ENCODE results near the gene NFKBIZ. TPM values are rescaled to one million over a fixed set of nuclear protein-coding genes. Genes with fewer than 3 reads are reported as not detected.

NFKBIZ gene
- total and polyA plus RNA-seq, 4 donors: 4.8 to 78.8 (median 23.7) TPM

GRCh38 chr3:101809178-101810021 lies 39.9 kb upstream of the NFKBIZ start:
- Histone ChIP-seq H3K4me3 (ENCODE audit: low read depth in 1 of 3, low read length in 3 of 3) (no peak overlapping the region), H3K36me3 (ENCODE audit: control insufficient read depth in 4 of 4, insufficient read depth in 3 of 4, low read depth in 1 of 4, low read length in 3 of 4) (no peaks in the 10 kb centered on the region), H3K27ac (ENCODE audit: low read depth in 1 of 2, low read length in 2 of 2) (no peak overlapping the region), H3K9me3 (ENCODE audit: control insufficient read depth in 4 of 4, low read length in 3 of 4) (no peaks in the 10 kb centered on the region), H3K9ac (ENCODE audit: low read depth in 1 of 2, low read length in 2 of 2) (no peak overlapping the region), H3K27me3 (ENCODE audit: control insufficient read depth in 4 of 4, insufficient read depth in 4 of 4, low read length in 3 of 4) (no peaks in the 10 kb centered on the region), H3K4me1 (ENCODE audit: control insufficient read depth in 4 of 4, insufficient read depth in 4 of 4, low read length in 3 of 4) (peaks cover 0 to 14% (median 10%) of the 10 kb centered on the region in 4 donors)
- no peak for DNase-seq (ENCODE audit: low spot score)
- TF ChIP-seq GABPA (IDR thresholded peaks at IDR 0.05 in 1 of 2, conservative IDR thresholded peaks at IDR 0.05 in 1 of 2): no peak
- no peak for TF ChIP-seq REST (IDR thresholded peaks at IDR 0.05)
- peak; percentile 79 for TF ChIP-seq CTCF (IDR thresholded peaks at IDR 0.05; ENCODE audit: low read depth, low read length, missing input control)
- peak in 1 of 2 donors; percentile 8 for TF ChIP-seq RXRA (IDR thresholded peaks at IDR 0.05)
- TF ChIP-seq HNF4A (conservative IDR thresholded peaks at IDR 0.05): peak; percentile 26 to 35
- no peak for TF ChIP-seq EGR1 (IDR thresholded peaks at IDR 0.05; ENCODE audit: low read depth in 2 of 2)
- TF ChIP-seq RAD21 (IDR thresholded peaks at IDR 0.05): peak; percentile 90 to 92

- H3K4me3 ChIP-seq (ENCODE audit: low read depth in 1 of 3, low read length in 3 of 3): no peak overlapping the region
- peaks cover 0 to 19% (median 14%) of the 10 kb centered on the region in 4 donors for H3K4me1 ChIP-seq (ENCODE audit: control insufficient read depth in 4 of 4, insufficient read depth in 4 of 4, low read length in 3 of 4)
- no peak for DNase-seq (ENCODE audit: low spot score)
- no peak overlapping the region for H3K27ac ChIP-seq (ENCODE audit: low read depth in 1 of 2, low read length in 2 of 2)
- no peaks in the 10 kb centered on the region for H3K27me3 ChIP-seq (ENCODE audit: control insufficient read depth in 4 of 4, insufficient read depth in 4 of 4, low read length in 3 of 4)
- H3K9me3 ChIP-seq (ENCODE audit: control insufficient read depth in 4 of 4, low read length in 3 of 4): no peaks in the 10 kb centered on the region
- H3K9ac ChIP-seq (ENCODE audit: low read depth in 1 of 2, low read length in 2 of 2): no peak overlapping the region
- TF ChIP-seq FOXA2 (IDR thresholded peaks at IDR 0.05): no peak
- TF ChIP-seq FOXA1 (IDR thresholded peaks at IDR 0.05): no peak
- no peak for TF ChIP-seq HNF4A (conservative IDR thresholded peaks at IDR 0.05)
- TF ChIP-seq EGR1 (IDR thresholded peaks at IDR 0.05; ENCODE audit: low read depth in 2 of 2): no peak
- TF ChIP-seq ZBTB33 (IDR thresholded peaks at IDR 0.05): no peak
- no peak for TF ChIP-seq RAD21 (IDR thresholded peaks at IDR 0.05)
- TF ChIP-seq GABPA (IDR thresholded peaks at IDR 0.05 in 1 of 2, conservative IDR thresholded peaks at IDR 0.05 in 1 of 2): no peak
- TF ChIP-seq RXRA (IDR thresholded peaks at IDR 0.05): no peak
- TF ChIP-seq YY1 (IDR thresholded peaks at IDR 0.05): no peak
- no peak for TF ChIP-seq JUND (IDR thresholded peaks at IDR 0.05)
- no peak for TF ChIP-seq CTCF (IDR thresholded peaks at IDR 0.05; ENCODE audit: low read depth, low read length, missing input control)
- TF ChIP-seq ATF3 (IDR thresholded peaks at IDR 0.05): no peak
- no peak for TF ChIP-seq MAX (IDR thresholded peaks at IDR 0.05)
- TF ChIP-seq TAF1 (conservative IDR thresholded peaks at IDR 0.05): no peak
- TF ChIP-seq REST (IDR thresholded peaks at IDR 0.05): no peak
- no peaks in the 10 kb centered on the region for H3K36me3 ChIP-seq (ENCODE audit: control insufficient read depth in 4 of 4, insufficient read depth in 3 of 4, low read depth in 1 of 4, low read length in 3 of 4)
These were observed 39.3 kb upstream of the NFKBIZ start for GRCh38 chr3:101810022-101810418.

Measured in liver (tissue), 9 donors.